NCI-H446 (cell line): ENCODE data around the gene ECD.
"Not testable (repeated sequence)": the region's sequence is repeated elsewhere in the genome, so short reads cannot be mapped to it uniquely, and the experiment has no call there.

Experiments
- DNase-seq, 2 experiments: peaks; one replicate each; lab custom pipeline; 2025; lab: John Stamatoyannopoulos, UW

The ECD gene

GRCh38 chr10:73159038-73159648 lies 8.7 kb downstream of the ECD start:
- peak; percentile 7 to 31 for DNase-seq

GRCh38 chr10:73156054-73156453 lies 11.8 kb downstream of the ECD start:
- DNase-seq, result no peak

DNA sequence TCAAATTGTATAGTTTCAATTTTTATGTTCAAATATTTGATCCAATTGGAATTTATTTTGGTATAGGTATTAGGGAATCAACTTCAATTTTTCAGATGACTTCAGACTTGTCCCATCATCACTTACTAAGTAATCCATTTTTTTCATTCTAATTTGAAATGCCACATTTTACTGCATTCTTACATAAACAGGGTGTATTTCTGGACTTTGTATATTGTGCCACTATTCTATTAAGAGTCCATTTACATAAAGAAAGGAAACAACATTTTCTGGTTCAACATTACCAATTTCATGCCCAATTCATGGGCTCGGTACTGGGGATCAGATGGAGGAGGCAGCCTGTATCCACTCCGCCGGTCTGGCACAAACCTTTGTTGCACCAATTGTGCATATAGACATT lies 15.8 kb downstream of the ECD start:
- DNase-seq, result no peak

DNA sequence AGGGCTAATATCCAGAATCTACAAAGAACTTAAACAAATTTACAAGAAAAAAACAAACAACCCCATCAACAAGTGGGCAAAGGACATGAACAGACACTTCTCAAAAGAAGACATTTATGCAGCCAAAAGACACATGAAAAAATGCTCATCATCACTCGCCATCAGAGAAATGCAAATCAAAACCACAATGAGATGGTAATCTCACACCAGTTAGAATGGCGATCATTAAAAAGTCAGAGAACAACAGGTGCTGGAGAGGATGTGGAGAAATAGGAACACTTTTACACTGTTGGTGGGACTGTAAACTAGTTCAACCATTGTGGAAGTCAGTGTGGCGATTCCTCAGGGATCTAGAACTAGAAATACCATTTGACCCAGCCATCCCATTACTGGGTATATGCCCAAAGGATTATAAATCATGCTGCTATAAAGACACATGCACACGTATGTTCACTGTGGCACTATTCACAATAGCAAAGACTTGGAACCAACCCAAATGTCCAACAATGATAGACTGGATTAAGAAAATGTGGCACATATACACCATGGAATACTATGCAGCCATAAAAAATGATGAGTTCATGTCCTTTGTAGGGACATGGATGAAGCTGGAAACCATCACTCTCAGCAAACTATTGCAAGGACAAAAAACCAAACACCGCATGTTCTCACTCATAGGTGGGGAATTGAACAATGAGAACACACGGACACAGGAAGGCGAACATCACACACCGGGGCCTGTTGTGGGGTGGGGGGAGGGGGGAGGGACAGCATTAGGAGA lies 17.0 kb downstream of the ECD start:
- DNase-seq, result not testable (repeated sequence)

- no peak for DNase-seq
Observed at GRCh38 chr10:73141603-73142002, 26.2 kb downstream of the ECD start.

DNA sequence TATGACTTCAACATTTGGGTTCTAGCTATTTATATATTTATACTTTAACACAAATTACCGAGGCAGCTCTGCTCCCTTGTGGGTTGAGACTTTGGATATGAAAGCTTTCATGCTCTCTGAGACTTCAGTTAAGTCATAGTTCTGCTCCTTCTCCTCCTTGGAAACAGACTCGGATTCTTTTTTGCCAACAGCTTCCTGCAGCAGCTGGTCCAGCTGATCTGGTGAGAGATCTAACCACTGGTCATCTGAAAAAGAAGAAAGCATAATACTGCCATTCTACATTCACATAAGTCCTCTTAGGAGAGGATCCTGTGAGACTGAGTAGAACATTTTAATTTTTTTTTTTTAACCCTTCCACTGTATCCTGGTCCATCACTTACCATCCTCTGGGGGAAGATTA lies 28.6 kb downstream of the ECD start:
- DNase-seq, result no peak

DNA sequence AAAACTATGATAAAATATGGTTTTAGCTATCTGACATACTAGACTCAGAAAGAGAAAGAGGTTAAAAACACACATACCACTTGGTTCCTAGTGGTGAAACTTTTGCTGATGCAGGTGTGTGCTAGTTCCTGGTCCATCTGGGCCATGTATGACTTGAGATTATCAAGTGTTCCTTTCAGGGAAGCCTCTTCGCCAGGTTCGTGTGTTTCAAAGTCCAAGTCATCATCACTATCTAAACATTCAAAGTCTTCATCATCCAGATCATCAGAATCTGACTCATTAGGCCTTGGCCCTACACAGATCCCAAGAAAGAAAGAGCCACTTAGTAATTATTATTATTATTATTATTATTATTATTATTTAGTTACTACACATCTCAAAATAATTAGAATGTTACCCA lies 31.2 kb downstream of the ECD start:
- no peak for DNase-seq

GRCh38 chr10:73134727-73135126 lies 33.1 kb downstream of the ECD start:
- no peak for DNase-seq

- DNase-seq, result no peak
Observed at GRCh38 chr10:73131913-73132686, 35.7 kb downstream of the ECD start.

DNA sequence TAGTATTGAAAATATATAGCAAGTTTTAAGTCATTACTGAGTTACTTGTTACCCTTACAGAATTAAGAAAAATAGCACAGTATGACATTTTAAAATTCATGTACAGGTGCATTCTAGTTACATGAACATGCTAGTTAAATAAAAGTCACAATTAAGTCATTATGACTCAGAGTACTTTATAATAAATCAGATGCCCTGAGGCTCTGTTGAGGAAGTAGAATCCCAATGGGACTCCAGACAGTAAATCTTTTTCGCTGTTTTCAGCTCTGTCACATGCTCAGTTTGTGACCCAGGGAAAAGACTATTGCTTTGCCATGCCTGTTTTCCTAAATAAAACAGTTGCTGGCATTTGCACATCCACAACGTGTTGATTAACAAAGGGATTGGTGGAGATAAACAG lies 36.5 kb downstream of the ECD start:
- DNase-seq, result no peak

- no peak for DNase-seq
Observed at GRCh38 chr10:73126343-73126742, 41.5 kb downstream of the ECD start.

DNA sequence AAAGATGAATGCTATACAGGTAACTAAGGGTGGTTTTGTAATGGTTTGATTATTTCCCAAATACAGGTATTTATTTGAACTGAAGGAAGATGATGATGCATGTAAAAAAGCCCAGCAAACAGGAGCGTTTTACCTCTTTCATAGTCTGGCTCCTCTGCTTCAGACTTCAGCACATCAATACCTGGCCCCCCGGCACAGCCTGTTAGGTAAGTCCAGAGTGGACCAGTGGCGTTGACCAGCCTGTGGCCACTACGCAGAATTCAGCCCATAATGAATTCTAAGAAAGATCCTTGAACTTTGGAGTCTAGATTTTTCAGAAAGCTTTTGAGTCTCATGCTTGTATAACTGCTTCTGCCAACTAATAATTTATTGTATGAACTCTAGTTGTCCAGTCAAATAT lies 47.9 kb downstream of the ECD start:
- DNase-seq, result no peak

DNA sequence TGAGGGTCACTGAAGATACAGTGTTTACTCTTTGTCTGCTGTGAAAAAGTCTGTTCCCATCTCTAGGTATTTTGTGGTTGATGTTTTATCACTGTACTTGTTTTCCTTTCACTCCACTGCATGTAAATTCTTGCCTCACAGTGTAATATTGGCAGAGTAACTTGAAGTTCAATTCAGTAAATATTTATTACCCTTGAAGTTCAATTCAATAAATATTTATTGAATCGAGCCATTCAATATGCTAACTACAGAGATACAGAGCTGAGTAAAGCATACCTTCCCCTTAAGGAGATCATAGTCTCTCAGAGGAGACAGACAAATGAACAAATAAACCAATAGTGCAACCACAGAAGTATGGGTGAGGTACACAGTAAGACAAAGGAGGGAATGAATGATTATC lies 48.4 kb downstream of the ECD start:
- DNase-seq, result no peak

GRCh38 chr10:73117976-73118743 lies 49.6 kb downstream of the ECD start:
- DNase-seq, result no peak

DNA sequence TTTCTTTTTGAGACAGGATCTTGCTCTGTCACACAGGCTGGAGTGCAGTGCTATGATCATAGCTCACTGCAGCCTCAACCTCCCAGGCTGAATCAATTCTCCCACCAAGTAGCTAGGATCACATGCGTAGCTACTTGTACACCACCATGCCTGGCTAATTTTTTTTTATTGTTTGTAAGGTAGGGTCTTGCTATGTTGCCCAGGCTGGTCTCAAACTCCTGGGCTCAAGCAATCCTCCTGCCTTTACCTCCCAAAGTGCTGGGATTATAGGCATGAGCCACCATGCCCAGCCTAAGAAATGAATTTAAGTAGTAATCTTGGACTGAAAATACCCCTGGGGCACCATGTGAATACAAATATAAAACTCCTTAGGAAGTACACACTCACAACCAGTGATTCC lies 51.8 kb downstream of the ECD start:
- DNase-seq, result no peak

GRCh38 chr10:73113551-73113950 lies 54.3 kb downstream of the ECD start:
- DNase-seq, result no peak

DNA sequence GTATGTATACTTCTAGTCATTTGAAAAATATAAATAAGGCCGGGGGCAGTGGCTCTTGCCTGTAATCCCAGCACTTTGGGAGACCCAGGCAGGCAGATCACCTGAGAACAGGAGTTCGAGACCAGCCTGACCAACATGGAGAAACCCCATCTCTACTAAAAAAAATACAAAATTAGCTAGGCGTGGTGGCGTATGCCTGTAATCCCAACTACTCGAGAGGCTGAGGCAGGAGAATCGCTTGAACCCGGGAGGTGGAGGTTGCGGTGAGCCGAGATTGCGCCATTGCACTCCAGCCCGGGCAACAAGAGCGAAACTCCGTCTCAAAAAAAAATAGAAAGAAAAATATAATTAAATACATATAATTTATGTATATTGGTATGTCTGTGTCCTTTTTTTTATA lies 55.8 kb downstream of the ECD start:
- DNase-seq, result not testable (repeated sequence)

DNA sequence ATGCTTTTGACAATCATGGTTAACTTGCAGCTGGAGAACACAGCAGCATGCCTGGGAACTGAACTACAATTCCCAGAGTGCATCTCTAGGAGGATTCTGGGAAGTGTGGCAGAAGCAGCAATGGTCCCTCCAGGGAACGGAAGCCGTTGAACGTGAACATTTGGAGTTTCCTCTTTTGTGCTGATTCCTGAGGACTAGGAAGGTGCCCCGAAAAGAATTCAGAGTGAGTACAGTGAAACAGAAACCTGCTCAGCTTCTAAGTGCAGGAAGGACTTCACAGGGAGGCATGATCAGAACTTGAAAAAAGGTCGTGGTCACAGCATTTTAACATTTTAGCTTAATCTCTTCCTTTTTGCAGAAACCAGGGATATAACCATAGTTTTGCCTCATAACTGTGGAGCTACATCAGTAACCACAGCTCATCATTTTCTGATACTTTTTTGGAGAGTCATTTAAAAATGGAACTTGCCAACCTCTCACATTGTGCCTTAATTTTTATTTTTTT lies 57.4 kb downstream of the ECD start, which contains the start of gene NUDT13:
NUDT13 (plus strand) TSS at position 111 of the 505 bp plus-strand sequence. CDS start 3,911 bp downstream, outside the sequence.
- DNase-seq, result no peak

- DNase-seq, result not testable (repeated sequence)
Observed at GRCh38 chr10:73109248-73109652, 58.6 kb downstream of the ECD start.

GRCh38 chr10:73106301-73106700 lies 61.5 kb downstream of the ECD start:
- DNase-seq, result no peak

DNA sequence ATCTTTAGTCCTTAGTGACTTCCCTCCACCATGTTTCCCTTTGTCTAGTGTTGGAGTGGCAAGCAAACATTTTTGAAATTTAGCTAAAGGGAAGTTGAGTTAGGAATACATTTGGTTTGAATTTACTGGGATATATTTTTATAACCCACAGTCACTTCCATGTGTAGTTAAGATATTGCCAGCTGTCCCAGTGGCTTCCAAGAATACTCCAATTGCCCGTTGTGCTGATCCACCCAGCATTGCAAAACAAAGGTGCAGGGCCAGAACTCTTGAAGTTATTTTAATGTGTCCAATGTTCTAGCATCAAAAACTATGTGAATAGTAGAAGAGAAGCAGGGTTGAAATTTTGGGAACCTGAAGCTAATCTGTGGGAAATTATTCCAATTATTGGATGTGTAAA lies 68.7 kb downstream of the ECD start:
- DNase-seq, result no peak

DNA sequence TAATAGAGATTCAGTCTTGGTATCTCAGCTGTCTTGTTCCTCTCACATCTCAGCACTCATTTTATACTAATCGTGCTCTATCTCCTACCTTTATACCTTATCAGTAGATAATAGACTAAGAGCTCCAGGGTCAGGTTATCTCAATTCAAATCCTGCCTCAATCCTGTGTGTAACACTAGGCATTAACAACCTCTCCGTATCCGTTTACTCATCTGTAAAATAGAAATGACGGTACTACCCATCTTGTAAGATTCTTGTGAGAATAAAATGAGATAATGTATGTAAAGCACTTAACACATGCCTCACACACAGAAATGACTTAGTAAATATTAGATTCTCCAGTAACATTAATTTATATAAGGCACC lies 70.5 kb downstream of the ECD start:
- no peak for DNase-seq
